HG03175 (cell line): ENCODE data around the gene SKI.

Experiments
- ATAC-seq: cut with Tn5 transposase; IDR thresholded peaks from one replicate; pipeline ENCODE4 v1.9.1; 2021; ENCODE audit warnings: mild to moderate bottlenecking, moderate library complexity; ENCODE audit not compliant: unreplicated experiment

The SKI gene

DNA sequence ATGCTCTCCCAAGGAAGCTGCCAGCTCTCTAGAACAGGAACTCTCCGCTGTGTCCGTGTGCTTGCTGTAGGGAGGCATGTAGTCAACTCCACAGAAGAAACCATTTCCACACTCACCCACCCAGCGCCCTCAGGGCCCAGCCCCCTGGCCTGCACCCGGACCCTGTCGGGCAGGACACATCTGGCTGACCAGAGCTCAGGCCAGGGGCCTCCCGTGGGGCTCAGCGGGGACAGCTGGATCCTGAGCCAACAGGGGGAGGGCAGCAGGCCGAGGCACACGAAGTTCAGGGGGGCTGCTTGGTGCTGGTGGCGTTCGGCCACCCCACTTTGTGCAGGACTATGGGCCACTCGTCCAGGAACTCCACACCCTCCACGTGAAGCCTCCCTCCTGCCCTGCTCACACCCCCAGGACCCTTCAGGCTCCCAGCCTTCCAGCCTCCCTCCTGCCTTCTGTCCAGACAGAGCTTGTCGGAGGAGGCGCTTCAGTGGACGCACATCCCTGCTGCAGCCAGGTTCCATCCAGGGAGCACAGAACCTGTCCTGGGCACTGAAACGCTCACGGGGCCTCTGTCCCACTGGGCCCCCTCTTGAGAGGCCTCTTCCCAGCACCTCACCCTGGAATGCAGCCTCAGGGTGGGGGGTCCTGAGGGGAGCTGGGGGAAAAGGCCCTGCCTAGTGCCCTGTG, 18.6 kb upstream of the SKI start:
- no peak for ATAC-seq

GRCh38 chr1:2210084-2210653, 17.9 kb upstream of the SKI start:
- no peak for ATAC-seq

- no peak for ATAC-seq
Measured at GRCh38 chr1:2210786-2211185, 17.3 kb upstream of the SKI start.

DNA sequence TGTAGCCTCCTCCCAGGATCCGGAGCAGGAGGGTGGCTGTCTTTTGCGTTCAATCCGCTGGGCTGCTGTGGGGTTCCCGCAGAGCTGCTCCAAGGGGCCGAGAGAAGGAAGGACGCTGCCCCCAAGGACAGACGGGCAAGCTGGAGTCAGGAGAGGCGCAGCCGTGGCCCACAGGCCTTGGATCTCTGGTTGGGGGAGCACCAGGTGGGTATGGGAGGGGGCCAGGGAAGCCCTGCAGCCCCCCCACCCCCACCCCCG, 15.9 kb upstream of the SKI start:
- ATAC-seq: no peak

GRCh38 chr1:2212532-2213491, 15.3 kb upstream of the SKI start:
- ATAC-seq: no peak

DNA sequence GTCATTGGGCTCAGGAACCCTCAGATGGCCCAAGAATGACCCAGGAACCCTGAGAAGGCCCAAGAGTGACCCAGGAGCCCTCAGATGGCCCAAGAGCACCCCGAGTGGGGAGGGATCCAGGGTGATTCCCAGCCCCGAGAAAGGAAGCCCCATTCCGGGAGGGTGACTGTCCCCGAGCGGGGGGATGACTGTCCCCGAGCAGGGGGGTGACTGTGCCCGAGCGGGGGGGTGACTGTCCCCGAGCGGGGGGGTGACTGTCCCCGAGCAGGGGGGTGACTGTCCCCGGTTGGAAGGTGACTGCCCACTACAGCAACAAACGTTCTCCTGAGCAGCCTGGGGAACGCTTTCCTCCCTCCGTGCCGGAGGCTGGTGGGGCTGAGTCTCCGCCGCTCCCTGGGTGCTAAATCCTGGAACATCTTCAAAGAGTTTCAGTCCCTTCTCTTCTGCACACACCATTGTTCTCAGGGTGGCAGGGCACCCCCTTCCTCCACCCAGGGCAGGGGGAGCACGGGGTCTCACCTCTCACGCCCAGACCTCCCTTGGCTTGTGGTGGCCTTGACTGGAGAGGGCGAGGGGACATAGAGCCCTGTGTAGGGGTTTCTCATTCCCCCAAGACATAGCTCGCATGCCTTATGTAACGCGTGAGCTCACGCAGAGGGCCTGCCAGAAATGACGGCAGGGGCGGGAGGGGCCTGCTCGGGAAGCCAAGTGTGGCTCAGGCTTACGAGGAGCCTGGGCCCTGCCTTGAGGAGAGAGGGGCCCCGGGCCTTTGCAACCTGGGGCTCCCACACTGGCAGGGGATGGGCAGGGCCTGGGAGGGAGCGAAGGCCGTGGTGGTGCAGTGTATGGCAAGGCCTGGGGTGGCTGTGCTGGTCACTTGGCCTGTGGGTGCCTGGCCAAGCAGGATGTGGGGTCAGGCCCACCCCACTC, 14.3 kb upstream of the SKI start:
- ATAC-seq: no peak

GRCh38 chr1:2214541-2215241, 13.4 kb upstream of the SKI start:
- no peak for ATAC-seq

DNA sequence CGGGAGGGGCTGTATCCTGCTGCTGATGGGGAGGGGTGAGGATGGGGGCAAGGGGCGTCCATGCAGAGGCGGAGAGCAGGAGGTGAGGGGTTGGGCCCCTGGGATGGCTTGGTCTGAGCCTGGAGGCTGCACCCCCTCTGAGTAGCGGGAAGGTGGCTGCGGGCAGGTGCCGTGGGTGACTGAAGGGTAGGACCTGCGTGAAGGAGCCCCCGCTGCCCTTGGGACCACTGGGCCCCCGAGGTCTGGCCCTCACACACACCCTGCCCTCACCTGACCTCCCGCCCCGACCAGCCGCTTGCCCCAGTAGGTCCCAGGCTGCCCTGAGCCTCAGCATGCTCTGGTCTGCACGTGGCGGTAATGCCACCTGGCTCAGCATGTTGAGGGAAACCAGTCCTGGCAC, 12.8 kb upstream of the SKI start:
- ATAC-seq: no peak

- ATAC-seq: no peak
Measured at GRCh38 chr1:2215909-2216766, 12.0 kb upstream of the SKI start.

GRCh38 chr1:2216767-2217058, 11.4 kb upstream of the SKI start:
- ATAC-seq: no peak

DNA sequence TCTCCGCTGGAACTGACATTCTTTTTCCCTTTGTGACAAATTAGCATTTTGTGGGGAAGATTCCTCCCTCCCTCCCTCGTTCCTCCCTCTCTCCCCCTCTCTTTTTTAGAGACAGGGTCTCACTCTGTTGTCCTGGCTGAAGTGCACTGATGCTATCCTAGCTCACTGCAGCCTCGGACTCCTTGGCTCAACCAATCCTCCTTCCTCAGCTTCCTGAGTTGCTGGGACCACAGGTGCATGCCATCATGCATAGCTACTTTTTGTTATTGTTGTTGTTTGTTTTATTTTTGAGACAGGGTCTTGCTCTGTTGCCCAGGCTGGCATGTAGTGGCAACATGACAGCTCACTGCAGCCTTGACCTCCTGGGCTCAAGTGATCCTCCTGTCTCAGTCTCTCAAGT, 6.8 kb upstream of the SKI start:
- ATAC-seq: no peak

DNA sequence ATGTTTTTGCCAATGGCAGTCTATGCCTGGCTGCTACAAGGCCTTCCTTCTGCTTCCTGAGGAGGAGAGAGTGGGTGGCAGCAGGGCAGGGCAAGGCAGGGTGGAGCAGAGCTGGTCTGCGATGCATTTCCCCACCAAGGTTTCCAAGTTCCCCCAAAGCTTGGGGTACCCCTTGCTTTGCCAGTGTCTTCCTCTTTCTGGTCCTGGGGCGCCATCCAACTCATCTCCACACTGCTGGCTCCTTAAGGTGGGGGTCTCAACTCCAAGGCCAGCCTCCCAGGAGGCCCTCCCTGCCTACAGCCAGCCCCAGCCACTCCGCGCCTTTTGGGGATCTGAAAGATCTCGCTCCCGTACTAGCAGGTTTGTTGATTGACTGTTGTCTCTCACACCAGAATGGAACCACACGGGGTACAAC, 3.9 kb upstream of the SKI start:
- ATAC-seq: no peak

- ATAC-seq: no peak
Measured at GRCh38 chr1:2224631-2225428, 3.3 kb upstream of the SKI start.

GRCh38 chr1:2226525-2227345, 1.4 kb upstream of the SKI start:
- no peak for ATAC-seq

DNA sequence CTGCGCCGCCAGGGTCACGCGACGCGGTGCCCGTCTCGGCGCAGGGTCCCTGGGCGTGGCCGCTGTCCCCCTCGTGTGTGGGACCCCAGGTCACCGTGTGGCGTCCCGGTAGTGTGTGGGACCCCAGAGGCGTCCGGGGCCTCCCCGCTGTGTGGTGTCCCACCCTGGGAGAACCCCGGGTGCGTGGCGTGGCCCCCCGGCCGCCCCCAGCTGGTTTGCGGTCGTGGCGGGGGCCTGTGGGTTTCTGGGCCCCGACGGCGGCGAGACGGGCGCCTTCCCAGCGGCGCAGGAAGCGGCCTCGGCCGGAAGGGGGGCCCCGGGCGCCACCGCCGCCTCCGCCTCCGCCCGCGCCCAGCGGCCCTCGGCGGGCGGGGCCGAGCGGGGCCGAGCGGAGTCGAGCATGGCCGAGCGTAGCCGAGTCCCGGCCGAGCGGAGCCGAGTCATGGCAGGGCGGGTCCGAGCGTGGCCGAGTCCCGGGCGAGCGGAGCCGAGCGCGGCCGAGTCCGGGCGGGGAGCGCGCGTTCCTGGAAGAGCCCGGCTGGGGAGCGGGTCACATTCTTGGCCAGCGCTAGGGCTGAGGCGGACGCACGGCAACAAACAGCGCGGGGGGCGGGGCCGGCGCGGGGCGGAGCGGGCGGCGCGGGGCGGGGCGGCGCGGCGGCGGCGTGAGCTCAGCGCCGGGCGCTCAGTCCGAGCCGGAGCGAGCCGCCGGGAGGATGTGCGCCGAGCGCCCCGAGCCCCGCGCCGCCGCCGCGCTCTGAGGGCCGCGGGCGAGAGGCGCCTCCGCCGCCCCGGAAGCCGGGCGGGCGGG, 568 bp upstream of the SKI start:
- ATAC-seq: peak; percentile 88

GRCh38 chr1:2228694-2229036, 546 bp downstream of the SKI start:
- ATAC-seq: no peak
